H1 (cell line): ENCODE results near the gene SURF2. TPM values are rescaled to one million over a fixed set of nuclear protein-coding genes. Genes with fewer than 3 reads are reported as not detected.

ENCODE experiments used
- CTCF ChIA-PET: fragments of 300-600 bp; sonication (Branson Sonifier 250); formaldehyde crosslinking; loops from one replicate; lab custom pipeline; 2021; ENCODE audit not compliant: partially characterized antibody; lab: Charles Lee
- POLR2A ChIA-PET: fragments of 300-600 bp; sonication (Branson Sonifier 250); formaldehyde crosslinking; loops from one replicate; lab custom pipeline; 2021; ENCODE audit warnings: inconsistent platforms; ENCODE audit not compliant: partially characterized antibody; lab: Charles Lee
- DNase-seq, 2 experiments: peaks; one replicate each; pipeline versions ENCODE4 v3.0.0 to v3.0.0-alpha.2; 2010 to 2022; ENCODE audit warnings: low spot score in 2 of 2, low read depth in 1 of 2, mixed read lengths in 1 of 2
- FAIRE-seq: peaks from 2 replicates; lab custom pipeline; 2011; peaks lifted over from hg19 to GRCh38; lab: Jason Lieb, UNC
- H2AFZ ChIP-seq: 2 replicates; pipeline ENCODE4 v1.8.1; 2012; ENCODE audit warnings: low read length, inconsistent platforms
- H2AK5ac ChIP-seq: 2 replicates; pipeline ENCODE4 v1.6.1; 2013; ENCODE audit warnings: low read depth, low read length
- H2BK120ac ChIP-seq: replicated peaks from 2 replicates; pipeline ENCODE3; 2013; ENCODE audit warnings: low read depth, low read length, inconsistent platforms
- H2BK12ac ChIP-seq: 2 replicates; pipeline ENCODE4 v1.6.1; 2013; ENCODE audit warnings: low read depth, low read length
- H2BK15ac ChIP-seq: 2 replicates; pipeline ENCODE4 v1.6.1; 2013; ENCODE audit warnings: low read length
- H2BK20ac ChIP-seq: 2 replicates; pipeline ENCODE4 v1.6.1; 2013; ENCODE audit warnings: low read length
- H2BK5ac ChIP-seq: 2 replicates; pipeline ENCODE4 v1.6.1; 2013; ENCODE audit warnings: low read depth, low read length
- H3K14ac ChIP-seq: 2 replicates; pipeline ENCODE4 v1.6.1; 2013; ENCODE audit warnings: inconsistent platforms; ENCODE audit not compliant: insufficient read length
- H3K18ac ChIP-seq: 2 replicates; pipeline ENCODE4 v1.6.1; 2013; ENCODE audit warnings: low read length; ENCODE audit errors: extremely low read depth
- H3K23ac ChIP-seq: 2 replicates; pipeline ENCODE4 v1.6.1; 2013; ENCODE audit warnings: inconsistent platforms; ENCODE audit not compliant: insufficient read length
- H3K23me2 ChIP-seq: 2 replicates; pipeline ENCODE4 v1.6.1; 2013; ENCODE audit warnings: low read depth, low read length
- H3K27ac ChIP-seq: 2 replicates; pipeline ENCODE4 v1.6.1; 2011; ENCODE audit warnings: low read depth, low read length, inconsistent platforms
- H3K27me3 ChIP-seq, 4 experiments: replicated peaks in 1 of 4; 1 replicate in 1 of 4; 2 replicates in 3 of 4; pipeline versions ENCODE4 v1.6.1 to v1.8.1; 2011 to 2013; ENCODE audit warnings: low read length in 3 of 4, mild to moderate bottlenecking in 3 of 4, inconsistent platforms in 2 of 4, mixed read lengths in 2 of 4, moderate library complexity in 1 of 4; ENCODE audit not compliant: control insufficient read depth in 3 of 4, insufficient read depth in 3 of 4; ENCODE audit errors: extremely low read depth in 1 of 4
- H3K36me3 ChIP-seq, 4 experiments: 2 replicates each; pipeline versions ENCODE4 v1.6.1 to v1.8.1; 2011 to 2013; ENCODE audit warnings: mild to moderate bottlenecking in 4 of 4, low read length in 3 of 4, moderate library complexity in 2 of 4, control low read depth in 1 of 4, inconsistent platforms in 1 of 4; ENCODE audit not compliant: insufficient read depth in 4 of 4, control insufficient read depth in 2 of 4
- H3K4ac ChIP-seq: replicated peaks from 2 replicates; pipeline ENCODE3; 2013; ENCODE audit warnings: low read length, low read depth, mixed read lengths, inconsistent platforms; ENCODE audit not compliant: insufficient read length
- H3K4me1 ChIP-seq, 4 experiments: replicated peaks in 1 of 4; 1 replicate in 1 of 4; 2 replicates in 3 of 4; pipeline versions ENCODE4 v1.6.1 to v1.8.1; 2011 to 2013; ENCODE audit warnings: low read length in 3 of 4, inconsistent platforms in 2 of 4, mixed read lengths in 1 of 4; ENCODE audit not compliant: insufficient read depth in 4 of 4, control insufficient read depth in 3 of 4
- H3K4me2 ChIP-seq, 2 experiments: 2 replicates each; pipeline versions ENCODE4 v1.6.1 to v1.8.1; 2011 to 2013; ENCODE audit warnings: low read depth in 2 of 2, low read length in 2 of 2, control low read depth in 1 of 2, inconsistent platforms in 1 of 2, mild to moderate bottlenecking in 1 of 2; ENCODE audit not compliant: insufficient read depth in 1 of 2
- H3K4me3 ChIP-seq, 4 experiments: fragments of 200-600, 300-600 bp in 1 of 4; sonication (generic), shearing (Covaris generic), sonication (Bioruptor Twin) in 1 of 4; 2 replicates each; pipeline versions ENCODE4 v1.5.1 to v1.8.1; 2011 to 2016; ENCODE audit warnings: low read length in 4 of 4, low read depth in 3 of 4, control low read depth in 2 of 4, inconsistent platforms in 2 of 4, mild to moderate bottlenecking in 2 of 4, mixed read lengths in 1 of 4, moderate library complexity in 1 of 4; ENCODE audit not compliant: insufficient read depth in 2 of 4; ENCODE audit errors: extremely low read depth in 1 of 4
- H3K56ac ChIP-seq: replicated peaks from 2 replicates; pipeline ENCODE3; 2013; ENCODE audit warnings: low read depth, mild to moderate bottlenecking, mixed read lengths, low read length, inconsistent platforms; ENCODE audit not compliant: insufficient read length
- H3K79me1 ChIP-seq: 2 replicates; pipeline ENCODE4 v1.6.1; 2013; ENCODE audit warnings: low read depth, low read length, control low read depth
- H3K79me2 ChIP-seq, 2 experiments: 2 replicates each; pipeline versions ENCODE4 v1.6.1 to v1.8.1; 2012 to 2013; ENCODE audit warnings: low read length in 2 of 2, mild to moderate bottlenecking in 2 of 2, inconsistent platforms in 1 of 2; ENCODE audit not compliant: insufficient read depth in 2 of 2, control insufficient read depth in 1 of 2
- H3K9ac ChIP-seq, 4 experiments: replicated peaks in 1 of 4; 1 replicate in 1 of 4; 2 replicates in 3 of 4; pipeline versions ENCODE4 v1.6.1 to v1.8.1; 2011 to 2013; ENCODE audit warnings: low read depth in 3 of 4, low read length in 3 of 4, control low read depth in 2 of 4, mild to moderate bottlenecking in 2 of 4, moderate library complexity in 2 of 4, inconsistent platforms in 1 of 4; ENCODE audit errors: extremely low read depth in 1 of 4
- H3K9me3 ChIP-seq, 2 experiments: 2 replicates each; pipeline versions ENCODE4 v1.6.1 to v1.8.1; 2012 to 2013; ENCODE audit warnings: mild to moderate bottlenecking in 2 of 2, moderate library complexity in 2 of 2, control low read depth in 1 of 2, inconsistent platforms in 1 of 2, low read depth in 1 of 2, low read length in 1 of 2, mixed read lengths in 1 of 2; ENCODE audit not compliant: insufficient read depth in 2 of 2
- H4K20me1 ChIP-seq, 2 experiments: replicated peaks in 1 of 2; 2 replicates each; pipeline versions ENCODE3 to v1.8.1; 2011 to 2013; ENCODE audit warnings: inconsistent platforms in 2 of 2, low read length in 2 of 2, mild to moderate bottlenecking in 1 of 2; ENCODE audit not compliant: insufficient read depth in 2 of 2, control insufficient read depth in 1 of 2
- H4K5ac ChIP-seq: 2 replicates; pipeline ENCODE4 v1.6.1; 2013; ENCODE audit warnings: low read length, low read depth, mixed read lengths, inconsistent platforms; ENCODE audit not compliant: insufficient read length
- H4K8ac ChIP-seq: 2 replicates; pipeline ENCODE4 v1.8.0; 2013; ENCODE audit warnings: mild to moderate bottlenecking, moderate library complexity, low read length, inconsistent platforms; ENCODE audit not compliant: insufficient read depth; ENCODE audit errors: extremely low read depth
- H4K91ac ChIP-seq: replicated peaks from 2 replicates; pipeline ENCODE3; 2013; ENCODE audit warnings: low read length, mixed read lengths, inconsistent platforms; ENCODE audit not compliant: insufficient read length
- KDM5A ChIP-seq: fragments of 200-600 bp; IDR thresholded peaks from 2 replicates; pipeline ENCODE4 v1.7.1; 2012; ENCODE audit warnings: mild to moderate bottlenecking, low read length, inconsistent platforms, mixed read lengths
- SAP30 ChIP-seq: fragments of 300-600 bp; sonication (generic); IDR thresholded peaks from 2 replicates; pipeline ENCODE4 v1.7.1; 2012; ENCODE audit warnings: low read length, moderate library complexity, mild to moderate bottlenecking, inconsistent platforms; ENCODE audit not compliant: insufficient read depth, insufficient replicate concordance
- SIX5 ChIP-seq: IDR thresholded peaks from 2 replicates; pipeline ENCODE4 v1.6.1; 2011; ENCODE audit warnings: mild to moderate bottlenecking, low read depth, low read length
- WGBS, 2 experiments: shearing (Covaris generic) in 1 of 2; methylation state at CpG; one replicate each; pipeline versions ENCODE4 v1.1.6 to v1.1.7; 2013 to 2015; ENCODE audit warnings: low lambda C conversion rate in 2 of 2, mixed read lengths in 2 of 2, inconsistent platforms in 1 of 2, low coverage in 1 of 2, missing lambda C conversion rate in 1 of 2; ENCODE audit not compliant: insufficient replicate concordance in 2 of 2, insufficient coverage in 1 of 2, insufficient read length in 1 of 2; ENCODE audit errors: extremely low coverage in 1 of 2, missing lambda C conversion rate in 1 of 2; 5-methylcytosine and 5-hydroxymethylcytosine counted together
- polyA plus RNA-seq, 7 experiments: library from polyadenylated mRNA; depleted of rRNA in 3 of 7; stranded (reverse) in 5 of 7; unstranded in 2 of 7; fragments of >200 nt in 5 of 7; fragments of 200-250 nt in 2 of 7; gene quantifications; 1 replicate in 5 of 7; 2 replicates in 1 of 7; 4 replicates in 1 of 7; pipeline versions ENCODE4 v1.2.1 to v1.2.3, GENCODE V29; 2011 to 2013; ENCODE audit warnings: missing spikeins in 2 of 7, mixed read lengths in 2 of 7
- total RNA-seq: library from RNA; stranded (reverse); fragmentation: NEBNext Ultra II Directional; extraction: Animal tissue kit (Norgen Biotek cat#: 25700); gene quantifications from 2 replicates; pipeline ENCODE4 v1.2.1, GENCODE V29; 2021

Gene SURF2
- total and polyA plus RNA-seq, 2 of the 8 experiments (the other 6 are each of a cell fraction or from before 2014, with no cell fraction given) = 36.6 to 37.7 TPM

GRCh38 chr9:133405508-133406438 is 49.4 kb downstream of the SURF2 start:
- H3K18ac ChIP-seq = no peak overlapping the region
- 0 out of 2 replicates have a peak, but pooled peaks cover 3% of the 10 kb centered on the region for H3K79me1 ChIP-seq
- no peak overlapping the region for H2AK5ac ChIP-seq
- H3K4me2 ChIP-seq = no peak overlapping the region
- H2BK20ac ChIP-seq = no peak overlapping the region
- no peak overlapping the region for H2BK120ac ChIP-seq
- H3K4me1 ChIP-seq = no peaks in the 10 kb centered on the region
- no peak overlapping the region for H3K4ac ChIP-seq
- FAIRE-seq = no peak
- no peak overlapping the region for H2BK5ac ChIP-seq
- H4K8ac ChIP-seq = no peak overlapping the region
- no peak for DNase-seq
- ChIA-PET POLR2A (interaction anchor here (0.6 to 5.6 kb wide), 4 partner anchors 9 to 121 kb away, joined by 3 to 31 read pairs (median 3); no protein-coding TSS in a partner anchor), CTCF (interaction anchor here (0.6 to 4.6 kb wide), 20 partner anchors 10 to 419 kb away, joined by 3 to 32 read pairs (median 4); partner anchors contain the start of genes ADAMTS13, SURF1 and SURF2)
- H4K5ac ChIP-seq = no peak overlapping the region
- no peak overlapping the region for H4K91ac ChIP-seq
- no peak overlapping the region for H3K4me3 ChIP-seq
- no peak overlapping the region for H3K56ac ChIP-seq
- no peak overlapping the region for H2BK15ac ChIP-seq
- H3K9me3 ChIP-seq = no peaks in the 10 kb centered on the region
- no peaks in the 10 kb centered on the region for H3K79me2 ChIP-seq
- no peaks in the 10 kb centered on the region for H3K27me3 ChIP-seq
- no peak overlapping the region for H3K27ac ChIP-seq
- H2AFZ ChIP-seq = no peak overlapping the region
- TF ChIP-seq KDM5A (no peak), SAP30 (no peak), SIX5 (no peak)
- no peak overlapping the region for H2BK12ac ChIP-seq
- H3K14ac ChIP-seq = no peak overlapping the region
- H3K23ac ChIP-seq = no peak overlapping the region
- 87% methylated on average over 19 of the region's 19 CpGs; no CpG with 5 or more reads in 1 of the 2 experiments for WGBS, 2 experiments
- peaks cover 13 to 18% of the 10 kb centered on the region in 2 experiments for H4K20me1 ChIP-seq
- no peak overlapping the region for H3K9ac ChIP-seq
- peaks cover 17 to 41% (median 29%) of the 10 kb centered on the region in 4 experiments; a peak in 7 of 8 replicates for H3K36me3 ChIP-seq
- no peaks in the 10 kb centered on the region for H3K23me2 ChIP-seq
